Liver (tissue), 9 donors: ENCODE results near the gene AJM1. TPM values are rescaled to one million over a fixed set of nuclear protein-coding genes. Genes with fewer than 3 reads are reported as not detected.
A peak's percentile ranks its signal among the peaks of the same experiment; 100 is the strongest.
"Not testable (repeated sequence)": the region's sequence is repeated elsewhere in the genome, so short reads cannot be mapped to it uniquely, and the experiment has no call there.

Experiments
- DNase-seq: peaks from one replicate; pipeline ENCODE4 v3.0.0-alpha.2; 2017; ENCODE audit warnings: low spot score
- H3K27ac ChIP-seq, 2 donors: one replicate each; pipeline ENCODE4 v1.7.0; 2013; ENCODE audit warnings: inconsistent platforms in 2 of 2, low read length in 2 of 2, control low read depth in 1 of 2, low read depth in 1 of 2, mild to moderate bottlenecking in 1 of 2
- H3K27me3 ChIP-seq, 4 donors: one replicate each; pipeline versions ENCODE4 v1.6.1 to v1.7.0; 2013; ENCODE audit warnings: low read length in 3 of 4, inconsistent platforms in 1 of 4, mild to moderate bottlenecking in 1 of 4, moderate library complexity in 1 of 4; ENCODE audit not compliant: control insufficient read depth in 4 of 4, insufficient read depth in 4 of 4
- H3K36me3 ChIP-seq, 4 donors: one replicate each; pipeline versions ENCODE4 v1.6.1 to v1.7.0; 2013; ENCODE audit warnings: low read length in 3 of 4, mild to moderate bottlenecking in 3 of 4, low read depth in 1 of 4, moderate library complexity in 1 of 4; ENCODE audit not compliant: control insufficient read depth in 4 of 4, insufficient read depth in 3 of 4
- H3K4me1 ChIP-seq, 4 donors: one replicate each; pipeline versions ENCODE4 v1.6.1 to v1.7.0; 2013; ENCODE audit warnings: low read length in 3 of 4, mild to moderate bottlenecking in 3 of 4, moderate library complexity in 1 of 4; ENCODE audit not compliant: control insufficient read depth in 4 of 4, insufficient read depth in 4 of 4
- H3K4me3 ChIP-seq, 3 donors: one replicate each; pipeline versions ENCODE4 v1.6.1 to v1.7.0; 2013; ENCODE audit warnings: low read length in 3 of 3, control low read depth in 1 of 3, low read depth in 1 of 3, mild to moderate bottlenecking in 1 of 3
- H3K9ac ChIP-seq, 2 donors: one replicate each; pipeline ENCODE4 v1.7.0; 2013; ENCODE audit warnings: low read length in 2 of 2, mild to moderate bottlenecking in 2 of 2, moderate library complexity in 2 of 2, control low read depth in 1 of 2, low read depth in 1 of 2
- H3K9me3 ChIP-seq, 4 donors: one replicate each; pipeline versions ENCODE4 v1.6.1 to v1.7.0; 2013; ENCODE audit warnings: low read length in 3 of 4; ENCODE audit not compliant: control insufficient read depth in 4 of 4
- CTCF ChIP-seq: fragments of 150-350 bp; IDR thresholded peaks from 2 replicates; pipeline ENCODE4 v1.5.1; 2017; ENCODE audit warnings: improper control_type of control experiment, low read depth, low read length; ENCODE audit not compliant: missing input control
- FOXA1 ChIP-seq: IDR thresholded peaks from 2 replicates; pipeline ENCODE4 v1.6.1; 2016; ENCODE audit warnings: antibody characterized with exemption
- FOXA2 ChIP-seq: IDR thresholded peaks from 2 replicates; pipeline ENCODE4 v1.6.1; 2016; ENCODE audit warnings: antibody characterized with exemption
- GABPA ChIP-seq, 2 donors: IDR thresholded peaks in 1 of 2; conservative IDR thresholded peaks in 1 of 2; 2 replicates each; pipeline ENCODE4 v1.6.1; 2016; ENCODE audit warnings: antibody characterized with exemption in 2 of 2, mild to moderate bottlenecking in 1 of 2, moderate library complexity in 1 of 2
- HNF4A ChIP-seq, 2 donors: conservative IDR thresholded peaks; 2 replicates each; pipeline ENCODE4 v1.6.1; 2016; ENCODE audit warnings: antibody characterized with exemption in 2 of 2, mild to moderate bottlenecking in 2 of 2
- HNF4G ChIP-seq: IDR thresholded peaks from 2 replicates; pipeline ENCODE4 v1.6.1; 2016; ENCODE audit warnings: antibody characterized with exemption
- JUND ChIP-seq, 2 donors: IDR thresholded peaks; 2 replicates each; pipeline ENCODE4 v1.6.1; 2016; ENCODE audit warnings: antibody characterized with exemption in 2 of 2
- RAD21 ChIP-seq, 2 donors: IDR thresholded peaks; 2 replicates each; pipeline ENCODE4 v1.6.1; 2016; ENCODE audit warnings: antibody characterized with exemption in 2 of 2, mild to moderate bottlenecking in 2 of 2
- RXRA ChIP-seq, 2 donors: IDR thresholded peaks; 2 replicates each; pipeline ENCODE4 v1.6.1; 2017 to 2018; ENCODE audit warnings: antibody characterized with exemption in 2 of 2, mild to moderate bottlenecking in 1 of 2
- SP1 ChIP-seq: IDR thresholded peaks from 2 replicates; pipeline ENCODE4 v1.6.1; 2018; ENCODE audit warnings: antibody characterized with exemption, mild to moderate bottlenecking
- TAF1 ChIP-seq: conservative IDR thresholded peaks from 2 replicates; pipeline ENCODE4 v1.6.1; 2016; ENCODE audit warnings: antibody characterized with exemption, mild to moderate bottlenecking
- YY1 ChIP-seq: IDR thresholded peaks from 2 replicates; pipeline ENCODE4 v1.6.1; 2016; ENCODE audit warnings: antibody characterized with exemption, mild to moderate bottlenecking
- ZBTB33 ChIP-seq: IDR thresholded peaks from 2 replicates; pipeline ENCODE4 v1.6.1; 2016; ENCODE audit warnings: antibody characterized with exemption
- WGBS: extraction: QIAGEN DNeasy Blood & Tissue Kit; methylation state at CpG from one replicate; pipeline ENCODE4 v1.1.7; 2013; 5-methylcytosine and 5-hydroxymethylcytosine counted together
- polyA plus RNA-seq, 2 donors: library from polyadenylated mRNA; stranded (reverse) in 1 of 2; unstranded in 1 of 2; fragments of 200-250 nt in 1 of 2; fragments of >200 nt in 1 of 2; fragmentation: Nextera tagmentation in 1 of 2; extraction: Ambion mirVana in 1 of 2; gene quantifications; one replicate each; pipeline versions ENCODE4 v1.2.1 to v1.2.3, GENCODE V29; 2013 to 2015
- total RNA-seq, 2 donors: library from RNA; depleted of rRNA; stranded (reverse); fragments of >200 nt; gene quantifications; one replicate each; pipeline ENCODE4 v1.2.3, GENCODE V29; 2014
- donor health status: healthy.
- donor health status: healthy.
- donor health status: healthy.
- donor health status: healthy.
- donor health status: healthy.

The AJM1 gene
- total and polyA plus RNA-seq, 4 donors = 0.56 to 2.3 (median 0.82) TPM

GRCh38 chr9:136843801-136844740, 1.8 kb downstream of the AJM1 start:
- DNase-seq = peak; percentile 65
- not testable (repeated sequence) for H3K27me3 ChIP-seq, H3K27ac ChIP-seq, H3K9me3 ChIP-seq, H3K9ac ChIP-seq, H3K36me3 ChIP-seq, H3K4me3 ChIP-seq
- 14% methylated on average over 99 of the region's 99 CpGs for WGBS
- peaks cover 16 to 50% (median 43%) of the 10 kb centered on the region in 4 donors for H3K4me1 ChIP-seq
- peak; percentile 5 to 28 for TF ChIP-seq RAD21 (IDR thresholded peaks at IDR 0.05)
- peak; percentile 28 for TF ChIP-seq CTCF

GRCh38 chr9:136844761-136845464, 2.6 kb downstream of the AJM1 start:
- WGBS = 33% methylated on average over 88 of the region's 88 CpGs
- no peak overlapping the region for H3K9ac ChIP-seq
- TF ChIP-seq FOXA1 (no peak), CTCF (no peak), JUND (IDR thresholded peaks at IDR 0.05) (no peak), YY1 (no peak), RAD21 (IDR thresholded peaks at IDR 0.05) (no peak), HNF4A (conservative IDR thresholded peaks at IDR 0.05) (no peak), GABPA (IDR thresholded peaks at IDR 0.05 in 1 of 2, conservative IDR thresholded peaks at IDR 0.05 in 1 of 2) (no peak), FOXA2 (no peak), TAF1 (no peak), RXRA (IDR thresholded peaks at IDR 0.05) (no peak), SP1 (no peak), HNF4G (no peak), ZBTB33 (no peak)
- no peak overlapping the region for H3K27ac ChIP-seq
- no peak overlapping the region for H3K4me3 ChIP-seq
- no peak for DNase-seq
- no peaks in the 10 kb centered on the region for H3K27me3 ChIP-seq
- H3K36me3 ChIP-seq = peaks cover 0 to 6% (median 3%) of the 10 kb centered on the region in 4 donors
- H3K4me1 ChIP-seq = peaks cover 19 to 53% (median 47%) of the 10 kb centered on the region in 4 donors
- peaks cover 0 to 3% (median 0%) of the 10 kb centered on the region in 4 donors for H3K9me3 ChIP-seq
